Neural crest cell (in vitro differentiated cells): ENCODE results near the gene DYSF. TPM values are rescaled to one million over a fixed set of nuclear protein-coding genes. Genes with fewer than 3 reads are reported as not detected.

ENCODE experiments used
- DNase-seq: peaks from one replicate; pipeline ENCODE4 v3.0.0; 2021; ENCODE audit warnings: low read depth, mixed read lengths, low spot score
- H3K27ac Mint-ChIP-seq: one replicate; pipeline ENCODE4 v1.8.0; 2021; ENCODE audit warnings: mild to moderate bottlenecking, mixed read lengths; ENCODE audit not compliant: unreplicated experiment
- H3K27me3 Mint-ChIP-seq: 2 replicates; pipeline ENCODE4 v1.8.0; 2021; ENCODE audit warnings: low read depth, mild to moderate bottlenecking, mixed read lengths
- H3K36me3 Mint-ChIP-seq: 2 replicates; pipeline ENCODE4 v1.8.0; 2021; ENCODE audit warnings: low read depth, mild to moderate bottlenecking, mixed read lengths
- H3K4me1 Mint-ChIP-seq: 2 replicates; pipeline ENCODE4 v1.8.0; 2021; ENCODE audit warnings: mixed read lengths
- H3K4me3 Mint-ChIP-seq: one replicate; pipeline ENCODE4 v1.8.0; 2021; ENCODE audit warnings: mild to moderate bottlenecking, mixed read lengths
- H3K9me3 Mint-ChIP-seq: 2 replicates; pipeline ENCODE4 v1.8.0; 2021; ENCODE audit warnings: mixed read lengths
- total RNA-seq: library from RNA; stranded (reverse); gene quantifications from 2 replicates; pipeline ENCODE4 v1.2.1, GENCODE V29; 2021
- TF ChIP-seq, protein P1 (sequence below): fragments of 200-600 bp; sonication (generic); conservative IDR thresholded peaks from 2 replicates; pipeline ENCODE4 v1.5.0; 2021; ENCODE audit warnings: antibody characterized with exemption, mild to moderate bottlenecking

Gene DYSF
- total RNA-seq, 1 donor from 2014 or later: 2.2 TPM

- Mint-ChIP-seq H3K4me1 (no peaks in the 10 kb centered on the region), H3K27me3 (no peaks in the 10 kb centered on the region), H3K4me3 (no peak overlapping the region), H3K27ac (no peak overlapping the region), H3K36me3 (no peaks in the 10 kb centered on the region), H3K9me3 (no peaks in the 10 kb centered on the region)
- no peak for DNase-seq
- TF ChIP-seq, protein P1, sequence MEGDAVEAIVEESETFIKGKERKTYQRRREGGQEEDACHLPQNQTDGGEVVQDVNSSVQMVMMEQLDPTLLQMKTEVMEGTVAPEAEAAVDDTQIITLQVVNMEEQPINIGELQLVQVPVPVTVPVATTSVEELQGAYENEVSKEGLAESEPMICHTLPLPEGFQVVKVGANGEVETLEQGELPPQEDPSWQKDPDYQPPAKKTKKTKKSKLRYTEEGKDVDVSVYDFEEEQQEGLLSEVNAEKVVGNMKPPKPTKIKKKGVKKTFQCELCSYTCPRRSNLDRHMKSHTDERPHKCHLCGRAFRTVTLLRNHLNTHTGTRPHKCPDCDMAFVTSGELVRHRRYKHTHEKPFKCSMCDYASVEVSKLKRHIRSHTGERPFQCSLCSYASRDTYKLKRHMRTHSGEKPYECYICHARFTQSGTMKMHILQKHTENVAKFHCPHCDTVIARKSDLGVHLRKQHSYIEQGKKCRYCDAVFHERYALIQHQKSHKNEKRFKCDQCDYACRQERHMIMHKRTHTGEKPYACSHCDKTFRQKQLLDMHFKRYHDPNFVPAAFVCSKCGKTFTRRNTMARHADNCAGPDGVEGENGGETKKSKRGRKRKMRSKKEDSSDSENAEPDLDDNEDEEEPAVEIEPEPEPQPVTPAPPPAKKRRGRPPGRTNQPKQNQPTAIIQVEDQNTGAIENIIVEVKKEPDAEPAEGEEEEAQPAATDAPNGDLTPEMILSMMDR: no peak
Observed at GRCh38 chr2:71559828-71560637, 106.7 kb downstream of the DYSF start.

- no peak overlapping the region for H3K27ac Mint-ChIP-seq
- H3K27me3 Mint-ChIP-seq: no peaks in the 10 kb centered on the region
- TF ChIP-seq, protein P1: no peak
- DNase-seq: no peak
- no peaks in the 10 kb centered on the region for H3K4me1 Mint-ChIP-seq
- H3K9me3 Mint-ChIP-seq: no peaks in the 10 kb centered on the region
- H3K36me3 Mint-ChIP-seq: no peaks in the 10 kb centered on the region
- H3K4me3 Mint-ChIP-seq: no peak overlapping the region
Observed at GRCh38 chr2:71560638-71561011, 107.3 kb downstream of the DYSF start.

GRCh38 chr2:71561441-71562267 is 108.3 kb downstream of the DYSF start:
- H3K4me3 Mint-ChIP-seq: no peak overlapping the region
- H3K36me3 Mint-ChIP-seq: no peaks in the 10 kb centered on the region
- H3K9me3 Mint-ChIP-seq: no peaks in the 10 kb centered on the region
- no peaks in the 10 kb centered on the region for H3K4me1 Mint-ChIP-seq
- no peaks in the 10 kb centered on the region for H3K27me3 Mint-ChIP-seq
- no peak for DNase-seq
- H3K27ac Mint-ChIP-seq: no peak overlapping the region
- TF ChIP-seq, protein P1: no peak

GRCh38 chr2:71562518-71562917 is 109.2 kb downstream of the DYSF start:
- TF ChIP-seq, protein P1: no peak
- Mint-ChIP-seq H3K4me3 (no peak overlapping the region), H3K27ac (no peak overlapping the region), H3K36me3 (no peaks in the 10 kb centered on the region), H3K27me3 (no peaks in the 10 kb centered on the region), H3K9me3 (no peaks in the 10 kb centered on the region), H3K4me1 (no peaks in the 10 kb centered on the region)
- no peak for DNase-seq

DNA sequence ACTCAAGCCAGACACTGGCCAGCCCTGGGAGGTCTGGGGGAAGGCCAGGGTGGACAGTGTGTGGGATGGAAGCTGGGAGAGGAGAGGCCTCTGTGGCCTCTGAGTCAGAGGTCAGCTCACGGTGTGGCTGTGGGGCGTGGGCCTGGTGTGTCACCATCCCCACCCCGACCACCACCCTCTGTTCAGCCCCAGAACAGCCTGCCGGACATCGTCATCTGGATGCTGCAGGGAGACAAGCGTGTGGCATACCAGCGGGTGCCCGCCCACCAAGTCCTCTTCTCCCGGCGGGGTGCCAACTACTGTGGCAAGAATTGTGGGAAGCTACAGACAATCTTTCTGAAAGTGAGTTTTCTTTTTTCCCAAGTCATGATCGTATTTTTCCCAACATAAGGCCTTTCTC is 110.5 kb downstream of the DYSF start:
- no peaks in the 10 kb centered on the region for H3K27me3 Mint-ChIP-seq
- H3K27ac Mint-ChIP-seq: no peak overlapping the region
- no peak overlapping the region for H3K4me3 Mint-ChIP-seq
- no peaks in the 10 kb centered on the region for H3K9me3 Mint-ChIP-seq
- TF ChIP-seq, protein P1: no peak
- H3K36me3 Mint-ChIP-seq: no peaks in the 10 kb centered on the region
- DNase-seq: no peak
- no peaks in the 10 kb centered on the region for H3K4me1 Mint-ChIP-seq
